GM13976 (cell line): ENCODE measurements around the gene FMNL1.

Source experiments
- DNase-seq: peaks from one replicate; pipeline ENCODE4 v3.0.0; 2012; ENCODE audit warnings: low spot score
- CTCF ChIP-seq: IDR thresholded peaks from 2 replicates; pipeline ENCODE4 v1.5.1; 2012; ENCODE audit warnings: borderline replicate concordance, mild to moderate bottlenecking; ENCODE audit not compliant: insufficient read depth; ENCODE audit errors: extremely low read depth, missing control alignments, control extremely low read depth
- in situ Hi-C: fragments of 300-500 bp; cut with MboI; formaldehyde crosslinking; loops from one replicate; pipeline ENCODE4 v1.12.0; 2022; ENCODE audit warnings: low sequenced_read_pairs, mixed read lengths, inconsistent platforms; ENCODE audit not compliant: unreplicated experiment

FMNL1 gene

GRCh38 chr17:45282683-45283644, 61.3 kb downstream of the FMNL1 start:
- in situ Hi-C loops = no loop called here
- DNase-seq = no peak
- no peak for TF ChIP-seq CTCF

GRCh38 chr17:45283711-45284110, 62.0 kb downstream of the FMNL1 start:
- in situ Hi-C loops = no loop called here
- no peak for DNase-seq
- no peak for TF ChIP-seq CTCF

- in situ Hi-C loops = no loop called here
- no peak for DNase-seq
- TF ChIP-seq CTCF = peak; percentile 34
Observed at GRCh38 chr17:45284176-45285140, 62.8 kb downstream of the FMNL1 start.

GRCh38 chr17:45286286-45286685, 64.6 kb downstream of the FMNL1 start:
- TF ChIP-seq CTCF = no peak
- no peak for DNase-seq
- in situ Hi-C loops = no loop called here

- DNase-seq = no peak
- in situ Hi-C loops = no loop called here
- TF ChIP-seq CTCF = no peak
Observed at GRCh38 chr17:45287526-45288500, 66.1 kb downstream of the FMNL1 start.
